HG03469 (cell line): Measurements from ENCODE around the gene SEMA5B.

Experiments
- ATAC-seq: cut with Tn5 transposase; IDR thresholded peaks from one replicate; pipeline ENCODE4 v1.9.1; 2021; ENCODE audit warnings: mild to moderate bottlenecking, moderate library complexity, moderate number of reproducible peaks; ENCODE audit not compliant: unreplicated experiment

The SEMA5B gene

GRCh38 chr3:122998856-122999255, 28.7 kb downstream of the SEMA5B start:
- ATAC-seq: no peak

GRCh38 chr3:122998206-122998605, 29.4 kb downstream of the SEMA5B start:
- no peak for ATAC-seq

DNA sequence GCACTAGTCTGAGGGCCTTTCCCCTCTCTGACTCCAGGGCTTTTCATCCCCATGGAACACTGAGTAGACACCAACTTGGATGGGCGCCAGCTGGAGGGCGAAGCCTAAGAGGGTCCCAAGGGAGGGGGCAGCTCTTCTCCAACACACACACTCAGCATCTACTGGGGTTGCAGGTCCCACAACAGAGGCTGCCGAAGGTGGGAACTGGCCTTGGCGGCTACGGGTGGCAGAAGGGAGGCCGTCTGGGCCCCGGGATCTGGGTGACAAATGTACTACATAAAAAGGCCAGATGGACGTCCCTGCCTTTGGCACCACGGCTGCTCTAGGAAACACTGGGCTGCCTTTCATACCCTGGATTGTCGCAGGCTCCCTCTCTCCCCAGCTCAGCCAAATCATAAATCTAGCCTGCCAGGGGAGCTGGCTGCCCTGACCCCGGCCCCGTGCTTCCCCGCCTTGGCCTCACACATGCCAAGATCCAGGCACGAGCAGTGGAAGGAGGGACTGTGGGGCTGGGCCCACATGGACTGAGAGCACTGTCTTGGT, 31.5 kb downstream of the SEMA5B start:
- ATAC-seq: no peak

GRCh38 chr3:122994954-122995353, 32.6 kb downstream of the SEMA5B start:
- no peak for ATAC-seq

DNA sequence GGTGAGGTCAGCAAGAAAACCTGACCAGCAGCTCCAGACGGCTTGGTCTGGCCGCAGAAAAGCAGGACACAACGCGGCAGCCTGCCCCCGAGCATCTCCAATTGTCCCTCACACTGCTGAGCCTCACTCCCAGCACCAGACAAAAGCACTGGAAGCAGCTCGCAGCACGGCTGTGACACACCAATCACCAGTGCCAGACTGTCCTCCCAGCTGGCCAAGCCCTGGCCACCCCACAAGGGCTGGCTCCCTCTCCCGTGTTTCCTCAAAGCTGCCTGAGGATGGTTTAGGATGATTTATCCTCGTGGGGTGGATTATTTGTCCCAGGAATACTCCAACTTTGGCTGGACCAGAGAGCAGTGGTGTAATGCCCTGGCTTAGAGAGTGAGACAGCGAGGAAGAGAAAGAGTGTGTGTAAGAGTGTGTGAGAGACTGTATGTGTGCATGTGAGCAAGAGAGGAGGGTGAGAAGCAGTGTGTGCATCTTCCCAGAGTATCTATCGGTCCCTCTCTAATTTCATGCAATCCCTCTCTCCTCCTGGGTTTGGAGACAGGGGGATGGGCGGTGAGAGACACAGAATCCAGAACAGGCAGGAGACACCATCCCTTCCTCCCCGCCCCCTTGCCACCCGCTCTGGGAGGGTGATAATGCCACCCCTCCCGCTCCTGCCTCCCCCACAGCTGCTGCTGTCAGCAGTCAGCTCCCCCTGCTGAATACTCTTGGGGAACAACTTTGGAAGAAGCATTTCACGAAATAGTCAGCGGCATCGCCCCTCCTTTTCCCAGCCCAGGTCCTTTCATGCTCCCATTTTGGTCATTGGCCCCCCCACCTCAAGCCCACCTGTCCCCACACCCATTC, 34.2 kb downstream of the SEMA5B start:
- ATAC-seq: no peak

- no peak for ATAC-seq
Measured at GRCh38 chr3:122992676-122993075, 34.9 kb downstream of the SEMA5B start.

- ATAC-seq: no peak
Measured at GRCh38 chr3:122992133-122992532, 35.4 kb downstream of the SEMA5B start.

GRCh38 chr3:122991236-122991985, 36.2 kb downstream of the SEMA5B start:
- no peak for ATAC-seq

- no peak for ATAC-seq
Measured at GRCh38 chr3:122989856-122990575, 37.5 kb downstream of the SEMA5B start.

DNA sequence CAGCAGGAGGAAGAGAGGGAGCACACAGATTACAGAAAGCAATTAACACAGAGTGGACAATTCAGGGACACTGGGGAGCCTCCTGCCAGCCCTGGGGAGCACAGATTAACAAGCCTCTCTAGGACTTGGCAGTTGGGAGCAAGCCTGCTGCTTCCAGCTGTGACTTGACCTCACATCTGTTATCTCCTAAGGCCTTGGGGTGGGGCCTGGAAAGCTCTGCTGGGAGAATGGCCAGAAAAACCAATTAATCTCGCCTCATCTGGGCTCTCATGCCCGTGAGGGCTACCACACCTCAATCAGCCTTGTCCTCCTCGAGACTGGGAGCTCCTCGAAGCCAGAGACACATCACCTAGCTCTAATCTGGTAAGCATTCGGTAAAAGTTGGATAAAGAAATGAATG, 39.1 kb downstream of the SEMA5B start:
- ATAC-seq: no peak

DNA sequence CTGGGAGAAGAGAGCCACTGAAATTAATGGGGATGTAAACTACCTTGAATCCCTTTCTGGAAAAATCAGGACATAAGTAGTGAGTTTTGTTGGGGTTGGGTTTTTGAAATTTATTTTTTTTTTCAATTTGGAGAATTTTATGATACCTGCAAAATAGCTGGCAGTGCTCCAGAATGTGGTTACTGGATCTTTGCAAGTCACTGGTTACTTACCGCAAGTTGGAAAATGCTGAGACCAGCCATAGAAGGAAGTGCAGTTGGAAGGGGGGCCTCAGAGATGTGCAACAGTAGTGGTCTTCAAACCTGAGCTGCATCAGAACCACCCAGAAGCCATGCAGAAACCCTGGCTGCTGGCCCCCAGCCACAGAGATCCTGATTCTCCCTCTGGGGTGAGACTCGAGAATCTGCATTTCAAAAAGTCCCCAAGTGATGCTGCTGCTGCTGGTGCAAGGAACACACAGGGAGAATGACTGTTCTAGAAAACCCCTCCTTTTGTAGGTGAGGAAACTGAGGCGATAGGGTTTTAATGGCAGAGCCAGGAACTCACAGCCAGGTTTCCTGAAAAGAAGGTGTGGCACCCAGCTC, 39.7 kb downstream of the SEMA5B start:
- ATAC-seq: no peak

- ATAC-seq: no peak
Measured at GRCh38 chr3:122987231-122987630, 40.3 kb downstream of the SEMA5B start.

- no peak for ATAC-seq
Measured at GRCh38 chr3:122986693-122987179, 40.8 kb downstream of the SEMA5B start.

- no peak for ATAC-seq
Measured at GRCh38 chr3:122985539-122985938, 42.0 kb downstream of the SEMA5B start.

DNA sequence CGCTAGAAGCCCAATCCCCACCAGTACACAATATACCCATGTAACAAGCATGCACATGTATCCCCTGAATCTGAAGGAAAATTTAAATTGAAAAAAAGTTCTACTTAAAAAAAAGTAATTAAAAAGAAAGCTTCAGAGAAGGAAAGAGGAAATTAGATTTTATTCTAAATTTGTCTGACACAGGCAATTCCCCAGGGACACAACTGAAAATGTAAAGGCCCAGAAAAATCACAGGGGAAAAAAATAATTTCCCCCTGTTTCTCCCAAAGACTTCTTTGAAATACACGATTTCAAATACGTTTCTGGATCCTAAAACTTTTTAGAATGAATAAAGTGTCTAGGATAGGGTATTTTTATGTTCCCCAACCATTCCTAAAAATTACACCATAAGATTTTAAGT, 42.9 kb downstream of the SEMA5B start:
- no peak for ATAC-seq

DNA sequence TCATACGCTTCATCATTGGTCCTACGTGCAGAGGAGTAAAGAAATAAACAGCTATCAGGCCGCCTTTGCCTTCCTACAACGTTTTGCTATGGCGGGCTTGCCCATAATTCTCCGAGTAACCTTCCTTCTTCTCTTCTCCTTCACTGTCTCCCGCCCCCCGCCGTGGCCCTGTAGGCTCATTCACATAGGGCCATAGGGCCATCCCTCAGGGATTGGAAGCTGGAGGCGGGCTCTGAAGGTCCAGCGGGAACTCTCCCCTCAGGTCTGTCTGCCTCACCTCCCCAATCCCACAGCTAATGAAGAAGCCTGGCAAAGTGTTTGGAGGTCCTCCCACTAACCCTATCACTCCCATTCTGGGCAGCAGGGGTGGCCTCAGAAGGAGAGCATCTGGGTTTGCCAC, 43.6 kb downstream of the SEMA5B start:
- ATAC-seq: no peak

- no peak for ATAC-seq
Measured at GRCh38 chr3:122982216-122983185, 45.1 kb downstream of the SEMA5B start.

DNA sequence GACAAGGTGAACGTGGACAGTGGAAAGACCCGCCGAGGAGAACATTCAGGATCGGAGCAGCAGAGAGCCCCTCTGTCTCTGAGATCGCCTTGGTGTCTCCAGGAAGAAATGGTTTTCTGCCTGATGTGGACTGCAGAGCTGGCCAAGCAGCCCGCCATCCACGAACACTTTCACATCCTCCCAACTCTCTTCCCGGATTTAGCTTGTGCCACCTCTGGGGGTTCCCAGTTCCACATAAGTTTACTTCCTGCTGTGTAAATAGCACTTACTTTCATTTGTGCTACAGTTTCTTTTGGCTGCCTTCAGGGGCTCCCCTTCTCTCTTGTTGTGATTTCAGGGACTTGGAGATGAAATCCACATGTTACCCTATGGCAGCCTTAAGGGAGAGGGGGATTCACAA, 48.4 kb downstream of the SEMA5B start:
- no peak for ATAC-seq

DNA sequence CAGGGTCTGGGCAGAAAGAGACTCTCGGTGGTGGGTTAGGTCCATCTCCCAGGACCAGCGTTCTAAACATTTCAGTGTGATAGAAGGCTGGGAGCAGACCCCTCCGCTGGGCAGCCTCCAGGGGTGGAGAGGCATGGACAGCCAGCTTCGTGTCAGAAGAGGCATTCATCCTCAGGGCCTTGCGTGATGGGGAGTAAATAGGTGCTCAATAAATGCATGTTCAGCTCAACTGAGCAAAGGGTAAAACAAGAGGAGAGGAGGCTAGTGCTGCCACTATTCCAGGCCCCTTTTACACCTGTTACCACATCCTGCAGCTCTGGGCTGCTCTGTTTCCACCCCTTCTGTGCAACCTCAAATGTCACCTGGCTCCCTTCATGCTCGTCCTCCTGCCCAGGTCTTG, 49.0 kb downstream of the SEMA5B start:
- no peak for ATAC-seq
